ENCODE data around the gene FAM32A. TPM values are rescaled to one million over a fixed set of nuclear protein-coding genes. Genes with fewer than 3 reads are reported as not detected.

FAM32A gene
- total RNA-seq, 1 donor from 2014 or later = 59.4 TPM

GRCh38 chr19:16200038-16201010 lies 15.1 kb downstream of the FAM32A start:
- DNase-seq (ENCODE audit: low spot score) = no peak

- DNase-seq (ENCODE audit: low spot score) = peak; percentile 39
Observed at GRCh38 chr19:16201011-16201391, 15.8 kb downstream of the FAM32A start.

- DNase-seq (ENCODE audit: low spot score) = peak; percentile 73
Observed at GRCh38 chr19:16202320-16203255, 17.4 kb downstream of the FAM32A start.

GRCh38 chr19:16203256-16204004 lies 18.2 kb downstream of the FAM32A start:
- peak; percentile 87 for DNase-seq (ENCODE audit: low spot score)

DNA sequence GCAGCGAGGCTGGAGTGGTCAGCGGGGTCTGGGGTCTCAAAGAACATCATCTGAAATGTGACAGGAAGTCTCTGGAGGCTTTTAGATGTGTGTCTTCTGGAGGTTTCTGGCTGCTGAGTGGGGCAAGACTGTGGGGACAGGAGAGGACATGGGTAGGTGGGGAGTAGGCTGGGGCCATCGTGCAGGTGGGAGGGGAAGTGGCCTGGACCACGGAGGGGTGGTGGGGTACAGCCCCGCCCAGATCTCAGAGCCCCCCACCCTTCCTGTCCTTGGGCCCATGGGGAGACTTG lies 18.7 kb downstream of the FAM32A start:
- DNase-seq (ENCODE audit: low spot score) = no peak

- DNase-seq (ENCODE audit: low spot score) = peak; percentile 68
Observed at GRCh38 chr19:16205205-16206045, 20.2 kb downstream of the FAM32A start.

DNA sequence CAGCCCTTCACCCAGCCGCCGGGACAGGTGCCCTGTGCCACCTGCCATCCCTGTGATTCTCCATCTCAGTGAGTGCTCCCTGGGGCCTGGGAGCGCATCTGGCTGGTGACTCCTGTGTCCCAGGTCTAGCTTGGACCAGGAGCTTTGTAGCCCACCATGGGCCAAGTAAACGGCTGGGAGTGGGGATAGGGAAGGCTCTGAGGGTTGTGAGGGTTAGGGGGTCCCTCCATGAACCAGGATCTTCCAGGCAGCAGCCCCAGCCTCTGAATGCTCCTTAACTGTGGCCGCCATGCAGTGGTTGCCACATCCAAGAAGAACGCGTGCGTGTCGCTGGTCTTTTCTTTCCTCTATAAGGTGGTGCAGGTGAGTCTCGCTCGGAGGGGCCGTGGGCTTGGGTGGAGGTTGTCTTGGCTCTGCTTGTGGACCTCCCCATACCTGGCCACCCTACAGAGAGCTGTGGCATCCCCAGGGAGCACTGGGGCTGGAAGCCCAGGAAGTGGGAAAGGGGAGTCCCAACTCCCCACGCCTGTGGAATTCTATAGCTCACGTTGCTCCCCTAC lies 20.9 kb downstream of the FAM32A start:
- peak; percentile 78 for DNase-seq (ENCODE audit: low spot score)

GRCh38 chr19:16206637-16207036 lies 21.4 kb downstream of the FAM32A start:
- peak; percentile 35 for DNase-seq (ENCODE audit: low spot score)

- DNase-seq (ENCODE audit: low spot score) = peak; percentile 79
Observed at GRCh38 chr19:16207063-16207462, 21.9 kb downstream of the FAM32A start.

DNA sequence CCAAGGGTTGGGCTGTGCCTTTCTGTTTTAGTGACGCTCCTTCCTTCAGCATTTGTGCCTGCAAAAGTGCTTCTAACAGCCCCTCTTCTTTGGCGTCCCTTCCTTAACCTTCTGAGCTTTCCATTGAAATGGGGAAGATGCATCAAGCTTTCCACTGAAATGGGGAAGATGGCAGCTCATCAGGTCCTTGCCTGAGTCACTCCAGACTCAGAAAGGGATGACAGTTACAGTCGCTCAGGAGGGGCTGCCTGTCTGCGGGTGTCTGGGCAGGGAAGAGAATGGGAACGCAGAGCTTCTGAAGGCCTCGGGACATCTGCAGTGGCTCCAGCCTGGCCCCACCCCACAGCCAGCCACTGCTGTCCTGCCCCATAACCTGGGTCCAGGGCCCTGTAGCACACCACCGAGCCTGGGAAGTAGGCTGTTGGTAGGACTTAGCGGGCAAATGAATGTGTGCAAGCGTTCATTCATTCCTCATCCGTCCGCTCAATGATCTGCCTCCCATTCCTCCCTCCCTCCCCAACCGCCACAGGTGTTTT lies 22.3 kb downstream of the FAM32A start:
- peak; percentile 62 for DNase-seq (ENCODE audit: low spot score)

DNA sequence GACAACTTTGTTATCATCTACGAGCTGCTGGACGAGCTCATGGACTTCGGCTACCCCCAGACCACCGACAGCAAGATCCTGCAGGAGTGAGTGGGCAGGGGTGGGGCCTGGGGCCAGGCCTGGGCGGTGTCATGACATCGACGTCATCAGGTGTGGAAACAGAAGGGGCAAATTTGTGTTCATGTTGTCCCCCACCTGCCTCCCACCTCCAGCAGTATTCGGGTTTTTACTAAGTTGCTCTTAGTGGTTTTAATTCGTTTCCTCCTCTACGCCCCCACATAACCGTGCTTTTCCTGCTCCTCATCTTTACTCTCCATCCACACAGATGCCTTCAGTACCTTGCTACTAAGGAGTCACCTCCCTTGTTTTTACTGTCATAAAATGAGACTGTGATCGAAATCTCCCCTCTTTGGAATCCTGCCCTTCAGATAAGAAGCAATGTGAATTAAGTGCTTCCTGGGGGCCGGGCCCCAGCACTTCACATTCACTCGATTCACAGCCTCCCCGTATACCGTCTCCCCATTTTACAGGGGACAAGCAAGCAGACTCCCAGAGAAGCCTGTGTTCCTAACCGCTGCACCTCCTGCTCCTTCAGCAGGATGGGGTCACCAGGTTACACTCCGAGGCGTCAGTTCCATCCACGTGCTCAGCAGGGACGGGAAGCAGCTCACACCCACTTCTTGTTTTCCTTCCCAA lies 23.0 kb downstream of the FAM32A start:
- peak; percentile 39 for DNase-seq (ENCODE audit: low spot score)

DNA sequence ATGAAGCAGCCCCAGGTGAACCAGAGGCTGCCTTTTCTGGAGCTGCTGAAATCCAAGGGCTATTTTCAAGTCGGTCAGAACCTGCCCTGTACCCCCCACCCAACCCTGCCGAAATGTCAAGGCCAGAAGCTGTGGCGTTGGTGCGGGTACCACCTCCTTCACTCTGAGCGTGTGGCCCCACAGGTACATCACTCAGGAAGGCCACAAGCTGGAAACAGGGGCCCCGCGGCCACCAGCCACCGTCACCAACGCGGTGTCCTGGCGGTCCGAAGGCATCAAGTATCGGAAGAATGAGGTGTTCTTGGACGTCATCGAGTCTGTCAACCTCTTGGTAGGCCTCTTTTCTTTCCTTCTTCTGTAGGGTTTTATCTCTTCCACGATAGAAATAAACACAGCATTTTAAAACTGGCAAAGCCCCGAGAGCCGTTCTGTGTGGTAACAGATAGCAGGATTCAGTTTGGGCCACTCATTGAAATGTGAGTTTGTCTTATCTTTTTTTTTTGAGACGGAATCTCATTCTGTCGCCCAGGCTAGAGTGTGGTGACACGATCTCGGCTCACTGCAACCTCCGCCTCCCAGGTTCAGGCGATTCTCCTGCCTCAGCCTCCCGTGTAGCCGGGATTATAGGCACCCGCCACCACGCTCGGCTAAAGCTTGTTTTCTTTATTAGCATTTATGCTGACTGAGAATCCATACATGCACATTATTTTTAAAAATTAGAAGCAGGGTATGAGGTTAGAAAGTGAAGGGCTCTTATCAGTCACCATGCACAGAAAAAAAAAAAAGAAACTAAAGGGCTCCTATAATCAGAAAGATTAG lies 23.8 kb downstream of the FAM32A start:
- DNase-seq (ENCODE audit: low spot score) = peak; percentile 80

DNA sequence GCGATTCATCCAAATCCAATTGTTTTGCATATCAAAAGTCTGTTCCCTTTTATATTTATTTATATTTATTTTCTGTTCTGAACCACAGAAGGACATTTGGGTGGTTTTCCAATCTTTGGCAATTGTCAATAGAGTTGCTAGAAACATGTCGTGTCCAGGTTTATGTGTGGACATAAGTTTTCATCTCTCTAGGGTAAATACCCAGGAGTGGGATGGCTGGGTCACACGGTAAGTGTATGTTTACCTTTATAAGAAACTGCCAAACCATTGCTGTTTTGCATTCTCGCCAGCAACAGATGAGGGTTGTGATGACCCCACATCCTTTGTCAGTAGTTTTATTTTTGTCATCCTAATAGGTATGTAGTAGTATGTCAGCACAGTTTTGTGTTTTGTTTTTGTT lies 25.0 kb downstream of the FAM32A start:
- DNase-seq (ENCODE audit: low spot score) = no peak

DNA sequence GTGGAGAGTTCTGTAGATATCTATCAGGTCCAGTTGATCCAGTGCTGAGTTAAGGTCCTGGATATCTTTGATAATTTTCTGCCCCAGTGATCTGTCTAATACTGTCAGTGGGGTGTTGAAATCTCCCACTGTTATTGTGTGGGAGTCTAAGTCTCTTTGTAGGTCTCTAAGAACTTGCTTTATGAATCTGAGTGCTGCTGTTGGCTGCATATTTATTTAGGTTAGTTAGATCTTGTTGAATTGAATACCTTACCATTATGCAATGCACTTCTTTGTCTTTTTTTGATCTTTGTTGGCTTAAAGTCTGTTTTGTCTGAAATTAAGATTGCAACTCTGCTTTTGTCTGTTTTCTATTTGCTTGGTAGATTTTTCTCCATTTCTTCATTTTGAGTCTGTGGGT lies 27.9 kb downstream of the FAM32A start:
- DNase-seq (ENCODE audit: low spot score) = no peak

- DNase-seq (ENCODE audit: low spot score) = no peak
Observed at GRCh38 chr19:16216744-16217670, 31.8 kb downstream of the FAM32A start.

- no peak for DNase-seq (ENCODE audit: low spot score)
Observed at GRCh38 chr19:16217716-16218451, 32.7 kb downstream of the FAM32A start.

All from mesenteric fat pad (tissue), 1 donor.